Esophagus (tissue), 2 donors: ENCODE data around the gene MED12L. TPM values are rescaled to one million over a fixed set of nuclear protein-coding genes. Genes with fewer than 3 reads are reported as not detected.

Experiments used
- H3K27ac ChIP-seq, 2 donors: one replicate each; pipeline ENCODE4 v1.5.1; 2013; ENCODE audit warnings: low read depth in 2 of 2, mild to moderate bottlenecking in 2 of 2, inconsistent platforms in 1 of 2, low read length in 1 of 2, moderate library complexity in 1 of 2
- H3K27me3 ChIP-seq, 2 donors: one replicate each; pipeline ENCODE4 v1.6.1; 2013; ENCODE audit warnings: low read length in 2 of 2, control low read depth in 1 of 2, mild to moderate bottlenecking in 1 of 2; ENCODE audit not compliant: insufficient read depth in 2 of 2, control insufficient read depth in 1 of 2
- H3K36me3 ChIP-seq, 2 donors: one replicate each; pipeline ENCODE4 v1.6.1; 2013; ENCODE audit warnings: low read length in 1 of 2; ENCODE audit not compliant: control insufficient read depth in 2 of 2, insufficient read depth in 2 of 2
- H3K4me1 ChIP-seq, 2 donors: one replicate each; pipeline ENCODE4 v1.6.1; 2013; ENCODE audit warnings: low read length in 1 of 2; ENCODE audit not compliant: control insufficient read depth in 2 of 2, insufficient read depth in 2 of 2
- H3K4me3 ChIP-seq, 2 donors: one replicate each; pipeline ENCODE4 v1.5.1; 2013; ENCODE audit warnings: low read length in 2 of 2, mild to moderate bottlenecking in 2 of 2, low read depth in 1 of 2, moderate library complexity in 1 of 2
- H3K9me3 ChIP-seq, 2 donors: one replicate each; pipeline ENCODE4 v1.6.1; 2013; ENCODE audit warnings: mild to moderate bottlenecking in 2 of 2, low read depth in 1 of 2, low read length in 1 of 2, moderate library complexity in 1 of 2; ENCODE audit not compliant: control insufficient read depth in 2 of 2, insufficient read depth in 1 of 2
- WGBS, 2 donors: extraction: QIAGEN DNeasy Blood & Tissue Kit; methylation state at CpG; one replicate each; pipeline ENCODE4 v1.1.7; 2013; 5-methylcytosine and 5-hydroxymethylcytosine counted together
- polyA plus RNA-seq, 2 donors: library from polyadenylated mRNA; stranded (reverse); fragments of 200-250 nt; gene quantifications; one replicate each; pipeline ENCODE4 v1.2.3, GENCODE V29; 2013
- donor health status: healthy with polysubstance abuse.
- donor health status: Bipolar disorder and iron deficiency.

MED12L gene
- polyA plus RNA-seq, 2 donors, result 0.05 to 0.08 TPM

DNA sequence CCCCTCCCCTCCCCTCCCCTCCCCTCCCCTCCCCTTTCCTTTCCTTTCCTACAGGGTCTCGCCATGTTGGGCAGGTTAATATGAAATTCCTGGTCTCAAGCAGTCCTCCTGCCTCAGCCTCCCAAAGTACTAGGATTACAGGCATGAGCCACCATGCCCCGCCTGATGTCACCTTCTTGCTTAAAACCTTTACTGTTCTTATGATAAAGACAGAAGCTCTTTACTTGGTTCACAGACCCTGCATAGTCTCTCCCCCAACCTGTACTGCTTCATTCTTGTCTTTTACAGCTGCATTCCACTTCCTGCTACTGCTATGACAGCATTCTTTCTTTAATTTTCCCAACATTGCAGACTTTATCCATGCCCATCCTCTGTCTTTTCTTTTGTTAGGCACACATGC, 20.8 kb downstream of the MED12L start:
- 94 to 100% methylated on average over 1 to 2 of the region's 2 CpGs for WGBS, 2 donors
- no peaks in the 10 kb centered on the region for H3K36me3 ChIP-seq
- H3K4me1 ChIP-seq, result no peaks in the 10 kb centered on the region
- no peaks in the 10 kb centered on the region for H3K9me3 ChIP-seq
- H3K27ac ChIP-seq, result no peak overlapping the region
- H3K4me3 ChIP-seq, result no peak overlapping the region
- H3K27me3 ChIP-seq, result no peaks in the 10 kb centered on the region

- no peak overlapping the region for H3K27ac ChIP-seq
- WGBS, 2 donors, result 82 to 88% methylated on average over 4 of the region's 4 CpGs
- H3K9me3 ChIP-seq, result no peaks in the 10 kb centered on the region
- no peaks in the 10 kb centered on the region for H3K36me3 ChIP-seq
- H3K4me1 ChIP-seq, result no peaks in the 10 kb centered on the region
- H3K27me3 ChIP-seq, result no peaks in the 10 kb centered on the region
- no peak overlapping the region for H3K4me3 ChIP-seq
Observed at GRCh38 chr3:151107177-151107576, 21.7 kb downstream of the MED12L start.

DNA sequence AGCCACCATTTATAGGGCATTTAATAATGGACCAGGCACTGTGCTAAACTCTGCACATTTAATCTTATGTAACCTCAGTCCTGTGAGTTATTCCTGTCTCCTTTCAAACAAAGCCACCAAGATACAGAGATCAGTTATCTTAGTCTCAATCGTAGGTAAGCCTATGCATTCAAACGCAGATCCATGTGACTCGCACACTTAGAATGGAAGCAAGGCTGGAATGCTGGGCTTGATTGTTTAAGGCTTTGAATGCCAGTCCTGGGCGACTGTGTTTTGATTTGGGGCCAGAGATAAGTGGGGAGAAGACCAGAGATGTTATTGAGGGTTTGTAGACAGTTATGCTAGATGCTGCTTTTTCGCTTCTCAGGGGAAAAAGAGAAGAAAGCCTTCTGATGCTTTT, 22.2 kb downstream of the MED12L start:
- Histone ChIP-seq H3K9me3 (no peaks in the 10 kb centered on the region), H3K27me3 (no peaks in the 10 kb centered on the region), H3K4me3 (no peak overlapping the region), H3K36me3 (no peaks in the 10 kb centered on the region), H3K27ac (no peak overlapping the region), H3K4me1 (no peaks in the 10 kb centered on the region)
- WGBS, 2 donors, result 63 to 66% methylated on average over 5 of the region's 5 CpGs

DNA sequence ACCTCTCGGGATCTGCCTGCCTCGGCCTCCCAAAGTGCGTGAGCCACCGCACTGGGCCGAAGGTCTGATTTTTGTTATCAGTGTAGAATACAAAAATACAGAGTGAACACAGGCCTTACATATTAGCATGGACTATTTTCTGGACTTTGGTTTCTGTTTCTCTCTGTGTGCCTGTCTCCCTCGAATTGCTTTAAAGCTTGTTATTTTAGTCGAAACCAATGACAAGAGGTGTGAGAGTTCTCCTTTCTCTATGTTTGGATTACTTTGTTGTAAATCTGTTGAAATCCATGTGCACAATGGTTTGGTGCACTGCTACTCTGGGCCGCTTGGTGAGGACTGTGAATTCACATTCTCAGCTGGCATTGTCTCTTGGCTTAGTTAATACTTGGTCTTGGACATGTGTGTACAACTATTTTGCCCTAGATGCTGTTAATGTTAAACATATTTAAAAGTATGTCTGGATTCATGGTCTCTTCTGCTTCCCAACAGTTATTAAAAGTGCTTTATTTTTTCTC, 23.9 kb downstream of the MED12L start:
- 84 to 86% methylated on average over 8 of the region's 8 CpGs for WGBS, 2 donors
- Histone ChIP-seq H3K9me3 (no peaks in the 10 kb centered on the region), H3K27ac (no peak overlapping the region), H3K4me3 (no peak overlapping the region), H3K36me3 (no peaks in the 10 kb centered on the region), H3K27me3 (no peaks in the 10 kb centered on the region), H3K4me1 (no peaks in the 10 kb centered on the region)

DNA sequence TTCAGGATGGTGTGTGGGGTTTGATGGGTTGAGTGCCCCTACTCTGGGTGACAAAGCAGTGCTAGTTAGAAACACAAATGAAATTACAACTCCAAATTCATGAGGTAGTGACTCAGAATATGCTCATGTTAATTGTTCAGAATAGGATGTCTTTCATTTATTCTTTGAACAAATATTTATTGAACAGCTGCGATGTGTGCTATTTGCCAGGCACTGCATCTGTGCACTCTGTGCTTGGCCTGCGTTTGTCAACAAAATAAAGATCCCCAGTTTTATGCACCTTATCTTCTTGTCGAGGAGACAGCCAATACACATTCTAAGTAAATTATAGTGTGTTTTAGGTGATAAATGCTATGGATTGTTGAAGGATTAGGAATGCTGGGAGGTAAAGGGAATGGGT, 27.3 kb downstream of the MED12L start:
- no peaks in the 10 kb centered on the region for H3K4me1 ChIP-seq
- H3K36me3 ChIP-seq, result no peaks in the 10 kb centered on the region
- no peaks in the 10 kb centered on the region for H3K9me3 ChIP-seq
- 54 to 65% methylated on average over 3 of the region's 3 CpGs for WGBS, 2 donors
- no peak overlapping the region for H3K4me3 ChIP-seq
- no peak overlapping the region for H3K27ac ChIP-seq
- H3K27me3 ChIP-seq, result no peaks in the 10 kb centered on the region

- H3K4me3 ChIP-seq, result no peak overlapping the region
- no peaks in the 10 kb centered on the region for H3K36me3 ChIP-seq
- H3K27me3 ChIP-seq, result no peaks in the 10 kb centered on the region
- no peak overlapping the region for H3K27ac ChIP-seq
- no peaks in the 10 kb centered on the region for H3K9me3 ChIP-seq
- H3K4me1 ChIP-seq, result no peaks in the 10 kb centered on the region
- WGBS, 2 donors, result 82 to 90% methylated on average over 1 of the region's 1 CpG
Observed at GRCh38 chr3:151113343-151113742, 27.9 kb downstream of the MED12L start.

DNA sequence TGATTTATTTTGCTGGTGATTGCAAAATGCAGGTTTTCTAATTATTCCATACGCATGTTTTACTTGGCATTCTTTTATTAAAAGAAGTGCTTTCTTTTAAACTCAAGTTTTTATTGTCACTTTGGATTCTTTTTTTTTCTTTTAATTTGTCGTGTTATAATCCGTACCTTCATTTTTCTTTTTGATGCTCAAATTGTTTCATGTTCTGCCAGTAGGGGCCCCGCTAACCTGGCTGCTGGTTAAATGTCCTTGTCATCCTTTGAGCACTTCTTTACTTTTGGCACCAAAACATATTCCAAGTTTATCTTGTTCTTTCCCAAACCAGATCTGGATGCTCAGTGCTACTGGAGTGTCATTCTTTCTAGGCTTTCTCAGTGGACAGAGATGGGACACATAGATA, 31.6 kb downstream of the MED12L start:
- Histone ChIP-seq H3K36me3 (no peaks in the 10 kb centered on the region), H3K27me3 (no peaks in the 10 kb centered on the region), H3K4me3 (no peak overlapping the region), H3K9me3 (no peaks in the 10 kb centered on the region), H3K27ac (no peak overlapping the region), H3K4me1 (no peaks in the 10 kb centered on the region)
- 67 to 76% methylated on average over 4 of the region's 4 CpGs for WGBS, 2 donors

DNA sequence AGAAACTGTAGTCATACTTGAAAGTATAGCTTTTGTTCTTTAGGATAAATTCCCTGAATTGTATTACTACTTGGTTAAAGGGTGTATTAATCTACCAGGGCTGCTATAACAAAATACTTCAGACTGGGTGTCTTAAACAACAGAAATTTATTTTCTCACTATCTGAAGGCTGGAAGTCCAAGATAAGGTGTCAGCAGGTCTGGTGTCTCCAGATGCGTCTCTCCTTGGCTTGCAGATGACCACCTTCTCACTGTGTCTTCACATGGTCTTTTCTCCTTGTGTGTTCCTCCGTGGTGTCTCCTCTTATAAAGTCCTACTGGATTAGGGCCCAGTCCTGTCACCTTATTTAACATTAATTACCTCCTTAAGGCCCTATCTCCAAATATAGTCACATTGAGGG, 33.7 kb downstream of the MED12L start:
- no peaks in the 10 kb centered on the region for H3K36me3 ChIP-seq
- H3K4me1 ChIP-seq, result no peaks in the 10 kb centered on the region
- H3K27me3 ChIP-seq, result no peaks in the 10 kb centered on the region
- no peak overlapping the region for H3K27ac ChIP-seq
- 85 to 96% methylated on average over 2 of the region's 2 CpGs for WGBS, 2 donors
- H3K4me3 ChIP-seq, result no peak overlapping the region
- H3K9me3 ChIP-seq, result no peaks in the 10 kb centered on the region

GRCh38 chr3:151120409-151120808, 34.9 kb downstream of the MED12L start:
- Histone ChIP-seq H3K27me3 (no peaks in the 10 kb centered on the region), H3K36me3 (no peaks in the 10 kb centered on the region), H3K27ac (no peak overlapping the region), H3K4me1 (no peaks in the 10 kb centered on the region), H3K4me3 (no peak overlapping the region), H3K9me3 (no peaks in the 10 kb centered on the region)
- WGBS, 2 donors, result 94 to 95% methylated on average over 2 of the region's 2 CpGs

DNA sequence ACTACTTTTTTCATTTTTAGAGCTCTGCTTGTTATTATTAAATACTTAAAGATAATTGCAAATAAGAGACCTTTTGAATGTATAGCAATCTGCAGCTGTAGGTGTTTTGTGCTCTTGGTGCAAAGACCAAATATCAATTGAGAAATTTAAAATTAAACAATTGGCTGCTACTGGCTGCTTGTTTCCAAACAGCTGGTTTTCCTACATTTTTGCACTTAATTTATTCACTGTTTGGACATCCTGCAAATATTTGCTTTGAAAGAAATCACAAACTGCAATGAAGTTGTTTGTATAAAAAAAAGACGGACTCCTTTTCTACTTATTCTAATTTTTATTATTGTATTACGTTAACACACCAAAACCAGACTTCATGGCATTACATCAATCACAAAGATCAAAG, 35.6 kb downstream of the MED12L start:
- H3K36me3 ChIP-seq, result no peaks in the 10 kb centered on the region
- H3K9me3 ChIP-seq, result no peaks in the 10 kb centered on the region
- 74 to 76% methylated on average over 2 of the region's 2 CpGs for WGBS, 2 donors
- H3K27me3 ChIP-seq, result no peaks in the 10 kb centered on the region
- H3K27ac ChIP-seq, result no peak overlapping the region
- no peak overlapping the region for H3K4me3 ChIP-seq
- no peaks in the 10 kb centered on the region for H3K4me1 ChIP-seq
